ENCODE data around the gene DENND1C. TPM values are rescaled to one million over a fixed set of nuclear protein-coding genes. Genes with fewer than 3 reads are reported as not detected.

The DENND1C gene
- total RNA-seq, 4 donors from 2014 or later = 4.5 to 25.6 (median 8.2) TPM

DNA sequence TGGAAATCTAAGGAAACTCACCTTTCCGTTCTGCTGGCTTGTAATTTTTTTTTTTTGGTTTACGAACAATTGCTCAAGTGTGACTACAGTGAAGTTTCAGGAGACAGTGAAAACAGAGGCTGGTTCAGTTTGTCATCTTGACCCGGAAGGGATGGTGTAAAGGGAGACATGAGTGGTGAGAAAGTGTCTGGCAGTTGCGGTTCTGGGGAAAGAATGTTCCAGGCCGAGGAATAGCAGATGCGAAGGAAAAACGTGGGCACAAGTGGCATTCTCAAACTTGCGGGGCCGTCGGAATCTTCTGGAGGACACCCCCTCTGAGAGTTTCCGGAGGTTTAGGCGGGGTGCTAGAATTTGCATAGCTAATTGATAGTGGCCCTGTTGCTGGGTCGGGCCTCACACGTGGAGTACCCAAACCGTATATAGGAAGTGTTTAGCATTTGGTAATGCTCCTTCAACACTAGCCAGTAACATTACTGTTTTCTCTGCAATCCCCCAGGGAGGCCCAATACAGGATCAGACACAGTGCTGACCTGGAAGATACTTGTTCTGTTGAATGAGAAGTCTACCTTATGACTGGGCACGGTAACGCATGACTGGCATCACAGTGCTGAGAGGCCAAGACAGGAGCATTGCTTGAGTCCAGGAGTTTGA, 46.4 kb upstream of the DENND1C start:
- H3K9me3 ChIP-seq = no peaks in the 10 kb centered on the region
- H3K27ac ChIP-seq = peak overlapping the region in 2 of 4 donors; percentile 35 to 65
- H3K4me1 ChIP-seq = peaks cover 0 to 25% (median 12%) of the 10 kb centered on the region in 4 donors
- H3K36me3 ChIP-seq = no peaks in the 10 kb centered on the region
- DNase-seq = peak in 2 of 3 donors; percentile 74 to 77
- peaks cover 0 to 4% of the 10 kb centered on the region in 2 donors for H3K27me3 ChIP-seq
- no peak for TF ChIP-seq POLR2A (IDR thresholded peaks at IDR 0.05)
- TF ChIP-seq, protein P1, sequence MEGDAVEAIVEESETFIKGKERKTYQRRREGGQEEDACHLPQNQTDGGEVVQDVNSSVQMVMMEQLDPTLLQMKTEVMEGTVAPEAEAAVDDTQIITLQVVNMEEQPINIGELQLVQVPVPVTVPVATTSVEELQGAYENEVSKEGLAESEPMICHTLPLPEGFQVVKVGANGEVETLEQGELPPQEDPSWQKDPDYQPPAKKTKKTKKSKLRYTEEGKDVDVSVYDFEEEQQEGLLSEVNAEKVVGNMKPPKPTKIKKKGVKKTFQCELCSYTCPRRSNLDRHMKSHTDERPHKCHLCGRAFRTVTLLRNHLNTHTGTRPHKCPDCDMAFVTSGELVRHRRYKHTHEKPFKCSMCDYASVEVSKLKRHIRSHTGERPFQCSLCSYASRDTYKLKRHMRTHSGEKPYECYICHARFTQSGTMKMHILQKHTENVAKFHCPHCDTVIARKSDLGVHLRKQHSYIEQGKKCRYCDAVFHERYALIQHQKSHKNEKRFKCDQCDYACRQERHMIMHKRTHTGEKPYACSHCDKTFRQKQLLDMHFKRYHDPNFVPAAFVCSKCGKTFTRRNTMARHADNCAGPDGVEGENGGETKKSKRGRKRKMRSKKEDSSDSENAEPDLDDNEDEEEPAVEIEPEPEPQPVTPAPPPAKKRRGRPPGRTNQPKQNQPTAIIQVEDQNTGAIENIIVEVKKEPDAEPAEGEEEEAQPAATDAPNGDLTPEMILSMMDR (IDR thresholded peaks at IDR 0.05) = no peak
- no peak overlapping the region for H3K4me3 ChIP-seq

DNA sequence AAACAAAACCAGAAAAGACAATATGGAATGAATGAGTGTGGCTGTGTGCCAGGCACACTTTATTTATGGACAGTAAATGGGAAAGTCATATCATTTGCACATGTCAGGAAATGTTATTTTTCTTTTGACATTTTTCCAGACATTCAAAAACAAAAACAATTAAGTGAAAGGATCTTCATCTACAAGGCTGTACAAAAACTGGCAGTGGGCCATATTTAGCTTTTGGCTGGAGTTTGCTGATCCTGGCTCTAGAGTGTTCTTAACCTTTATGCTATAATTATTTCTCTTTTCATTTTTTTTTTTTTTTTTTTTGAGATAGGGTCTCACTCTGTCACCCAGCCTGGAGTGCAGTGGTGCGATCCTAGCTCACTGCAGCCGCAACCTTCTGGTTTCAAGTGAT, 42.7 kb upstream of the DENND1C start:
- H3K4me3 ChIP-seq = no peak overlapping the region
- no peak overlapping the region for H3K27ac ChIP-seq
- H3K36me3 ChIP-seq = no peaks in the 10 kb centered on the region
- no peaks in the 10 kb centered on the region for H3K9me3 ChIP-seq
- H3K4me1 ChIP-seq = peaks cover 0 to 8% (median 4%) of the 10 kb centered on the region in 4 donors
- H3K27me3 ChIP-seq = no peaks in the 10 kb centered on the region
- TF ChIP-seq, protein P1 (IDR thresholded peaks at IDR 0.05) = no peak
- no peak for TF ChIP-seq POLR2A (IDR thresholded peaks at IDR 0.05)
- DNase-seq = no peak

DNA sequence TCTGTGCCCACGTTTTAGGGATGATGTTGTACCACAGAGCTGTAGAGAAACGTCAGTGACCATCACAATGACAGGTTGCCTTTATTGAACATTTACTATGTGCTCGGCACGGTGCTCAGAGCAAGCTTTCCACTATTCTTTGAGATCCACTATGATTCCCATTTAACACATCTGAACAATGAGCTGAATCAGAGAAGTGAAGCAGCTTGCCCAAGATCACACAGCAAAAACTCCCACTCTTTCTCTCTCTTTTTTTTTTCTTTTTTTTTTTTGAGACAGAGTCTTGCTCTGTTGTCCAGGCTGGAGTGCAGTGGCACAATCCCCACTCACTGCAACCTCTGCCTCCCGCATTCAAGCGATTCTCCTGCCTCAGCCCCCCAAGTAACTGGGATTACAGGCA, 41.1 kb upstream of the DENND1C start:
- Histone ChIP-seq H3K36me3 (no peaks in the 10 kb centered on the region), H3K4me1 (peaks cover 0 to 11% (median 2%) of the 10 kb centered on the region in 4 donors), H3K27ac (peak overlapping the region in 2 of 4 donors; percentile 71 to 77), H3K9me3 (no peaks in the 10 kb centered on the region), H3K27me3 (no peaks in the 10 kb centered on the region), H3K4me3 (no peak overlapping the region)
- no peak for DNase-seq
- TF ChIP-seq, protein P1 (IDR thresholded peaks at IDR 0.05) = no peak
- TF ChIP-seq POLR2A (IDR thresholded peaks at IDR 0.05) = no peak

DNA sequence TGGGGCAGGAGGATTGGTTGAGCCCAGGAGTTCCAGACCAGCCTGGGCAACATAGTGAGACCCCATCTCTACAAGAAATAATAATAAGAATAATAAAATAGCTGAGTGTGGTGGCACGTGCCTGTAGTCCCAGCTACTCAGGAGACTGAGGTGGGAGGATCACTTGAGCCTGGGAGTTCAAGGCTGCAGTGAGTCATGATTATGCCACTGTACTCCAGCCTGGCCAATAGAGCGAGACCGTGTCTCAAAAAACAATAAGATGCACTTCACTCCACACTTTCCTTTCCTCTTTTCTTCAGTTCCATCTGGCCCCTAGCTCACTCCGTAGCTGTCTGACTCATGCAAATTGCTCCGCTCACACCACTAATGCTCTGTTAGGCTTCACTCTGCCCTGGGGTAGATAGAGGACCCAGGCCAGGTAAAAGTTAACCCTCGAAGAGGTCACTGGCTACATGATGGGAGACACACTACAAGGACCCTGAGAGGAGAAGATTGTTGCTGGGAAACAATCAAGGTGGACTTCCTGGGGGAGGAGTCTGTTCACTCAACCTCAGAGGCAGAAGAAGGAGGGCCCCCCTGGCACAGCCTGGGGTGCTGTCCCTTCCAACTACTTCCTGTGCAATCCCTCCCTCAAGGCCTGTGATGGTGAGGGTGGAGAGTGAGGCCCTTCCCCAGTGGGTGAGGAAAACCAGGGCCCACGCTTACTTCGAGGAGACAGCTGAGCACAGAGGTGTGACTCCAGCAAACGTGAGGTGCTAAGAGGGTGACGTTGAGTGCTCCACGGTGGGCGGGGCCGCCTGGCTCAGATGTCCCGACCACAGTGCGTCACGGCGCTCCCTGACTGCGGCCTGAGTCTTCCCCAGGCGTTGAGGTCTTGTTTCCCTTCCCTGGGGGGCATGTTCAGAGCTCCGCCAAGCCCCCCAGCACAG, 40.4 kb upstream of the DENND1C start:
- Histone ChIP-seq H3K9me3 (no peaks in the 10 kb centered on the region), H3K27ac (peak overlapping the region in 2 of 4 donors; percentile 71 to 77), H3K4me1 (peaks cover 0 to 12% (median 4%) of the 10 kb centered on the region in 4 donors), H3K36me3 (no peaks in the 10 kb centered on the region), H3K4me3 (peak overlapping the region in 1 of 4 donors; percentile 18), H3K27me3 (no peaks in the 10 kb centered on the region)
- TF ChIP-seq POLR2A (IDR thresholded peaks at IDR 0.05) = no peak
- TF ChIP-seq, protein P1 (IDR thresholded peaks at IDR 0.05) = no peak
- peak; percentile 48 to 92 (median 87) for DNase-seq

DNA sequence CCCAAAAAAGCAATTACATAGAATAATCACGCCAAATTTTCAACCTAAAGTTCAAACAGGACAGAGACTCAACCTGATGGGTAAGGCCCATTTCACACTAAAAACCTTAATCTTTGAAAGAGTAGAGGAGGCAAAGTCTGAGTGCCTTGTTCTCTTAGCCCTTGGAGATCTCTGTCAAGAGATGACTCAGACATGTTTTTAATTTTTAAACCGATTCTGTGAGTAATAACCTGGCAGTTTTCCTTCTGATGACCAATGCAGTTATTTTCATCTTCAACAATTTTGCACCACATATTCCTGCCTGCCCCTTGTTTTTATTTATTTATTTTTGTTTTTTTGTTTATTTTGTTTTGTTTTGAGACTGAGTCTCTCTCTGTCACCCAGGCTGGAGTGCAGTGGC, 37.7 kb upstream of the DENND1C start:
- DNase-seq = no peak
- Histone ChIP-seq H3K27me3 (no peaks in the 10 kb centered on the region), H3K36me3 (no peaks in the 10 kb centered on the region), H3K4me3 (no peak overlapping the region), H3K4me1 (peaks cover 0 to 12% (median 5%) of the 10 kb centered on the region in 4 donors), H3K9me3 (no peaks in the 10 kb centered on the region), H3K27ac (peak overlapping the region in 1 of 4 donors; percentile 52)
- no peak for TF ChIP-seq POLR2A (IDR thresholded peaks at IDR 0.05)
